K562 (cell line): ENCODE data around the gene VSIG1. TPM values are rescaled to one million over a fixed set of nuclear protein-coding genes. Genes with fewer than 3 reads are reported as not detected.

ENCODE experiments used
- ATAC-seq: fragments of 200-7000 bp; cut with Tn5 transposase; 3 replicates; pipeline ENCODE4 v1.9.1; 2020; ENCODE audit warnings: moderate library complexity
- BruUV-seq: library from RNA; stranded (reverse); fragments of 400-500 nt; replicated peaks from 2 replicates; lab custom pipeline; 2021; lab: Mats Ljungman, UMichigan
- CTCF ChIA-PET: fragments of 300-600 bp; formaldehyde crosslinking; extraction: SDS; loops from one replicate; lab custom pipeline; 2021; ENCODE audit warnings: low intra/inter-chr PET ratio; lab: Yijun Ruan, JAX
- POLR2A ChIA-PET: fragments of 300-600, 350-650 bp; sonication (Branson Sonifier 250); formaldehyde crosslinking; extraction: SDS; loops from one replicate; lab custom pipeline; 2021; ENCODE audit warnings: antibody characterized with exemption, inconsistent platforms; lab: Yijun Ruan, JAX
- DNase-seq, 4 experiments: peaks; one replicate each; pipeline versions ENCODE4 v3.0.0 to v3.0.0-alpha.2; 2011 to 2018; ENCODE audit warnings: low spot score in 3 of 4, mixed read lengths in 3 of 4; ENCODE audit errors: extremely low read depth in 1 of 4
- FAIRE-seq: peaks from 2 replicates; lab custom pipeline; 2011; peaks lifted over from hg19 to GRCh38; lab: Jason Lieb, UNC
- H2AFZ ChIP-seq: 2 replicates; pipeline ENCODE4 v1.6.0; 2011; ENCODE audit warnings: low read depth, low read length, control low read depth, inconsistent platforms
- H3K27ac ChIP-seq: fragments of 200-600 bp; 3 replicates; pipeline ENCODE4 v1.8.0; 2011; ENCODE audit warnings: low read depth, mild to moderate bottlenecking, control low read depth, inconsistent platforms, low read length, moderate library complexity, mixed read lengths; ENCODE audit errors: extremely low read depth
- H3K27me3 ChIP-seq, 2 experiments: fragments of 300-600 bp in 1 of 2; 2 replicates in 1 of 2; 3 replicates in 1 of 2; pipeline versions ENCODE4 v1.6.0 to v1.8.0; 2011; ENCODE audit warnings: inconsistent platforms in 2 of 2, low read length in 2 of 2, mild to moderate bottlenecking in 1 of 2, mixed read lengths in 1 of 2, moderate library complexity in 1 of 2; ENCODE audit not compliant: control insufficient read depth in 2 of 2, insufficient read depth in 2 of 2
- H3K36me3 ChIP-seq: fragments of 300-600 bp; 3 replicates; pipeline ENCODE4 v1.8.0; 2011; ENCODE audit warnings: mild to moderate bottlenecking, low read length, inconsistent platforms; ENCODE audit not compliant: control insufficient read depth, insufficient read depth
- H3K4me1 ChIP-seq, 2 experiments: fragments of 200-600 bp in 1 of 2; replicated peaks in 1 of 2; 2 replicates in 1 of 2; 3 replicates in 1 of 2; pipeline versions ENCODE4 v1.5.1 to v1.8.0; 2011; ENCODE audit warnings: inconsistent platforms in 2 of 2, low read length in 2 of 2, mild to moderate bottlenecking in 1 of 2, mixed read lengths in 1 of 2, moderate library complexity in 1 of 2; ENCODE audit not compliant: control insufficient read depth in 2 of 2, insufficient read depth in 2 of 2
- H3K4me2 ChIP-seq: 2 replicates; pipeline ENCODE4 v1.6.1; 2011; ENCODE audit warnings: low read length, control low read depth, inconsistent platforms, mixed read lengths; ENCODE audit not compliant: insufficient read depth
- H3K4me3 ChIP-seq: fragments of 200-600 bp; sonication (generic), shearing (Covaris generic); 2 replicates; pipeline ENCODE4 v1.5.1; 2016; ENCODE audit warnings: control low read depth, inconsistent platforms
- H3K79me2 ChIP-seq: fragments of 200-600 bp; 3 replicates; pipeline ENCODE4 v1.8.0; 2011; ENCODE audit warnings: low read length, inconsistent platforms; ENCODE audit not compliant: control insufficient read depth, insufficient read depth
- H3K9ac ChIP-seq, 2 experiments: 2 replicates each; pipeline versions ENCODE4 v1.6.0 to v1.6.1; 2011; ENCODE audit warnings: low read depth in 2 of 2, low read length in 2 of 2, control low read depth in 1 of 2, inconsistent platforms in 1 of 2, mild to moderate bottlenecking in 1 of 2, mixed read lengths in 1 of 2; ENCODE audit not compliant: insufficient read depth in 1 of 2
- H3K9me1 ChIP-seq: one replicate; pipeline ENCODE4 v1.6.0; 2011; ENCODE audit warnings: inconsistent platforms, mild to moderate bottlenecking, low read length, moderate library complexity; ENCODE audit not compliant: control insufficient read depth, insufficient read depth
- H3K9me3 ChIP-seq: replicated peaks from 2 replicates; pipeline ENCODE4 v1.5.1; 2011; ENCODE audit warnings: low read depth, low read length, inconsistent platforms; ENCODE audit not compliant: control insufficient read depth, insufficient read depth
- H4K20me1 ChIP-seq: replicated peaks from 2 replicates; pipeline ENCODE4 v1.6.1; 2011; ENCODE audit warnings: low read length, inconsistent platforms, mixed read lengths; ENCODE audit not compliant: control insufficient read depth, insufficient read depth
- BCLAF1 ChIP-seq, 2 experiments: fragments of 450-650 bp in 1 of 2; IDR thresholded peaks; 2 replicates each; pipeline ENCODE4 v1.6.1; 2011 to 2017; ENCODE audit warnings: low read depth in 2 of 2, antibody characterized with exemption in 1 of 2, borderline replicate concordance in 1 of 2, low read length in 1 of 2, mild to moderate bottlenecking in 1 of 2, mixed read lengths in 1 of 2; ENCODE audit not compliant: control insufficient read depth in 1 of 2
- CBX1 ChIP-seq: sonication (generic); IDR thresholded peaks from 2 replicates; pipeline ENCODE4 v1.6.1; 2016; ENCODE audit warnings: antibody characterized with exemption, low read depth, mild to moderate bottlenecking
- KDM5B ChIP-seq: fragments of 200-600 bp; sonication (generic); IDR thresholded peaks from 2 replicates; pipeline ENCODE4 v1.6.1; 2012; ENCODE audit warnings: low read depth, mild to moderate bottlenecking, moderate library complexity, low read length, control low read depth, inconsistent platforms; ENCODE audit not compliant: insufficient replicate concordance
- MEF2A ChIP-seq: IDR thresholded peaks from 2 replicates; pipeline ENCODE4 v1.6.1; 2011; ENCODE audit warnings: low read depth, mild to moderate bottlenecking, low read length, moderate library complexity; ENCODE audit not compliant: control insufficient read depth
- ZC3H11A ChIP-seq: IDR thresholded peaks from 2 replicates; pipeline ENCODE4 v1.6.1; 2012; ENCODE audit warnings: low read depth, low read length, improper control_type of control experiment
- ZNF253 ChIP-seq: fragments of 250-450 bp; sonication (Bioruptor Pico); conservative IDR thresholded peaks from 2 replicates; pipeline ENCODE4 v1.6.1; 2021; ENCODE audit warnings: mild to moderate bottlenecking
- WGBS: fragments of 100-300 bp; shearing (Covaris generic); methylation state at CpG from one replicate; pipeline ENCODE4 v1.1.6; 2016; ENCODE audit warnings: low coverage, mixed read lengths; ENCODE audit not compliant: insufficient coverage; ENCODE audit errors: missing lambda C conversion rate; 5-methylcytosine and 5-hydroxymethylcytosine counted together
- in situ Hi-C: fragments of 300-500 bp; cut with MboI; formaldehyde crosslinking; loops from 4 replicates; pipeline ENCODE4 v1.15.0; 2018; ENCODE audit warnings: inconsistent platforms, mixed read lengths
- intact Hi-C: fragments of 100-400 bp; cut with micrococcal nuclease; formaldehyde crosslinking; loops from 2 replicates; pipeline ENCODE4 v1.14.2; 2022
- polyA plus RNA-seq, 8 experiments: library from polyadenylated mRNA; depleted of rRNA in 4 of 8; stranded (reverse) in 5 of 8; unstranded in 3 of 8; fragments of >200 nt; fragmentation: Nextera tagmentation in 2 of 8; fragmentation: Illumina TruSeq in 1 of 8; extraction: Ambion mirVana in 2 of 8; extraction: Trizol in 1 of 8; gene quantifications; 2 replicates each; pipeline versions ENCODE4 v1.2.1 to v1.2.3, GENCODE V29; 2011 to 2014; ENCODE audit warnings: inconsistent platforms in 1 of 8, missing spikeins in 1 of 8
- total RNA-seq, 7 experiments: library from RNA; depleted of rRNA in 6 of 7; stranded (reverse); fragments of >200 nt in 6 of 7; fragmentation: Illumina TruSeq in 2 of 7; extraction: Trizol in 2 of 7; gene quantifications; 2 replicates each; pipeline versions ENCODE4 v1.2.1 to v1.2.3, GENCODE V29; 2011 to 2021; ENCODE audit warnings: low replicate concordance in 1 of 7
- TF ChIP-seq, protein P1 (sequence below): sonication (generic); formaldehyde crosslinking; IDR thresholded peaks from 2 replicates; pipeline ENCODE4 v1.8.1; 2022; ENCODE audit warnings: missing genetic modification reagents
- TF ChIP-seq, protein P2 (sequence below): fragments of 450-650 bp; IDR thresholded peaks from 2 replicates; pipeline ENCODE4 v1.6.1; 2018; ENCODE audit not compliant: partially characterized antibody
- TF ChIP-seq, protein P3 (sequence below): IDR thresholded peaks from 3 replicates; pipeline ENCODE4 v1.6.1; 2011; ENCODE audit warnings: borderline replicate concordance, mild to moderate bottlenecking; ENCODE audit not compliant: insufficient read length, insufficient read depth

VSIG1 gene
- total and polyA plus RNA-seq, 9 of the 15 experiments (the other 6 are each of a cell fraction or from before 2014, with no cell fraction given), result not detected

DNA sequence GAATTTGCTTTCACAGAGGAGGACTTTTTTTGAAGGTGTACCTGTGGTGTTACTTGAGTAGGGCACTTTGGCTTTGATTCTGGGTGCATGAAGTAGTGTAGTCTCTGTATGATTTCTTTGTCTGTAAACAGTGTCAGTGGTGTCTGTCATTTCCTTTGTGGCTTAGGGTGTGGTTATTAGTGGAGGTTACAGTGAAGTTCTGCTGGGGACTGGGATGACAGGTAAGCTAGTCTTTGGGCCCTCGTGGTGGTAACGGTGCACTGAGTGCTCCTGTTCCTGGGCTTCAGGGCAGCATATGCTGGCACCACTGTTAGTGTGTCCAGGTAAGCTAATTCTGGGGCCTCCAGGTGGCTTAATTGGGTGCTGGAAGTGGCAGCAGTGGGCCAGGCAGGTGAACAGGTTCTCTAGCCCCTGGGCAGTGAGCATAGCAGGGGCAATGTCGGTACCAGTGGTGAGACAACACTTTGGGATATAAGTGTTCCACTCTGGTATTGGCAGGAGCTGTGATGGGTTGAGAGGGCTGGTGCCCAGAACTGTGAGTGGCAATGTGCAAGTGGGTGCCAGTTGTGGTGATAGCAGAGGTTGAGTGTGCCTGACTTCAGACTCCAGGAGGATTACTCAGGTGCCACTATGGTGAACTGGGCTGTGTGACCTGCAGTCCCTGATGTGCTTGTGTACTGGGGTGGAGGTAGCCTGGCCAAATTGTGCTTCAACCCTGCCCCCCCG is 26.0 kb upstream of the VSIG1 start:
- no peak for TF ChIP-seq ZNF253 (CRISPR knock-in tag)
- TF ChIP-seq ZC3H11A, result no peak
- TF ChIP-seq, protein P1, sequence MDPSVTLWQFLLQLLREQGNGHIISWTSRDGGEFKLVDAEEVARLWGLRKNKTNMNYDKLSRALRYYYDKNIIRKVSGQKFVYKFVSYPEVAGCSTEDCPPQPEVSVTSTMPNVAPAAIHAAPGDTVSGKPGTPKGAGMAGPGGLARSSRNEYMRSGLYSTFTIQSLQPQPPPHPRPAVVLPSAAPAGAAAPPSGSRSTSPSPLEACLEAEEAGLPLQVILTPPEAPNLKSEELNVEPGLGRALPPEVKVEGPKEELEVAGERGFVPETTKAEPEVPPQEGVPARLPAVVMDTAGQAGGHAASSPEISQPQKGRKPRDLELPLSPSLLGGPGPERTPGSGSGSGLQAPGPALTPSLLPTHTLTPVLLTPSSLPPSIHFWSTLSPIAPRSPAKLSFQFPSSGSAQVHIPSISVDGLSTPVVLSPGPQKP, result no peak
- TF ChIP-seq MEF2A, result no peak
- TF ChIP-seq, protein P2, sequence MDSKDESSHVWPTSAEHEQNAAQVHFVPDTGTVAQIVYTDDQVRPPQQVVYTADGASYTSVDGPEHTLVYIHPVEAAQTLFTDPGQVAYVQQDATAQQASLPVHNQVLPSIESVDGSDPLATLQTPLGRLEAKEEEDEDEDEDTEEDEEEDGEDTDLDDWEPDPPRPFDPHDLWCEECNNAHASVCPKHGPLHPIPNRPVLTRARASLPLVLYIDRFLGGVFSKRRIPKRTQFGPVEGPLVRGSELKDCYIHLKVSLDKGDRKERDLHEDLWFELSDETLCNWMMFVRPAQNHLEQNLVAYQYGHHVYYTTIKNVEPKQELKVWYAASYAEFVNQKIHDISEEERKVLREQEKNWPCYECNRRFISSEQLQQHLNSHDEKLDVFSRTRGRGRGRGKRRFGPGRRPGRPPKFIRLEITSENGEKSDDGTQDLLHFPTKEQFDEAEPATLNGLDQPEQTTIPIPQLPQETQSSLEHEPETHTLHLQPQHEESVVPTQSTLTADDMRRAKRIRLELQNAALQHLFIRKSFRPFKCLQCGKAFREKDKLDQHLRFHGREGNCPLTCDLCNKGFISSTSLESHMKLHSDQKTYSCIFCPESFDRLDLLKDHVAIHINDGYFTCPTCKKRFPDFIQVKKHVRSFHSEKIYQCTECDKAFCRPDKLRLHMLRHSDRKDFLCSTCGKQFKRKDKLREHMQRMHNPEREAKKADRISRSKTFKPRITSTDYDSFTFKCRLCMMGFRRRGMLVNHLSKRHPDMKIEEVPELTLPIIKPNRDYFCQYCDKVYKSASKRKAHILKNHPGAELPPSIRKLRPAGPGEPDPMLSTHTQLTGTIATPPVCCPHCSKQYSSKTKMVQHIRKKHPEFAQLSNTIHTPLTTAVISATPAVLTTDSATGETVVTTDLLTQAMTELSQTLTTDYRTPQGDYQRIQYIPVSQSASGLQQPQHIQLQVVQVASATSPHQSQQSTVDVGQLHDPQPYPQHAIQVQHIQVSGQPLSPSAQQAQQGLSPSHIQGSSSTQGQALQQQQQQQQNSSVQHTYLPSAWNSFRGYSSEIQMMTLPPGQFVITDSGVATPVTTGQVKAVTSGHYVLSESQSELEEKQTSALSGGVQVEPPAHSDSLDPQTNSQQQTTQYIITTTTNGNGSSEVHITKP, result no peak
- TF ChIP-seq, protein P3, sequence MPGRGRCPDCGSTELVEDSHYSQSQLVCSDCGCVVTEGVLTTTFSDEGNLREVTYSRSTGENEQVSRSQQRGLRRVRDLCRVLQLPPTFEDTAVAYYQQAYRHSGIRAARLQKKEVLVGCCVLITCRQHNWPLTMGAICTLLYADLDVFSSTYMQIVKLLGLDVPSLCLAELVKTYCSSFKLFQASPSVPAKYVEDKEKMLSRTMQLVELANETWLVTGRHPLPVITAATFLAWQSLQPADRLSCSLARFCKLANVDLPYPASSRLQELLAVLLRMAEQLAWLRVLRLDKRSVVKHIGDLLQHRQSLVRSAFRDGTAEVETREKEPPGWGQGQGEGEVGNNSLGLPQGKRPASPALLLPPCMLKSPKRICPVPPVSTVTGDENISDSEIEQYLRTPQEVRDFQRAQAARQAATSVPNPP, result no peak
- no peak for TF ChIP-seq BCLAF1 (IDR thresholded peaks at IDR 0.05; ENCODE audit: borderline replicate concordance in 1 of 2, control insufficient read depth in 1 of 2, low read depth in 2 of 2, low read length in 1 of 2)
- no peak for TF ChIP-seq KDM5B
- no peak for TF ChIP-seq CBX1
- FAIRE-seq, result no peak
- Histone ChIP-seq H3K9ac (no peak overlapping the region), H3K27me3 (no peaks in the 10 kb centered on the region), H3K36me3 (no peaks in the 10 kb centered on the region), H3K4me2 (no peak overlapping the region), H2AFZ (no peak overlapping the region), H4K20me1 (no peaks in the 10 kb centered on the region), H3K9me3 (no peaks in the 10 kb centered on the region), H3K4me3 (no peak overlapping the region), H3K4me1 (no peaks in the 10 kb centered on the region), H3K79me2 (no peaks in the 10 kb centered on the region), H3K27ac (no peak overlapping the region), H3K9me1 (no peaks in the 10 kb centered on the region)
- no peak for ATAC-seq
- WGBS, result 0% methylated on average over 2 of the region's 4 CpGs
- in situ Hi-C loops, result no loop called here
- DNase-seq, result no peak
- CTCF ChIA-PET, result no interaction called here
- no TSS peak for BruUV-seq
- intact Hi-C loops, result no loop called here
- POLR2A ChIA-PET, result no interaction called here
